IPS-18c (cell line): ENCODE measurements around the gene LILRB5.
"Not testable (repeated sequence)": the region's sequence is repeated elsewhere in the genome, so short reads cannot be mapped to it uniquely, and the experiment has no call there.

Experiments used
- H3K4me3 ChIP-seq: 2 replicates; pipeline ENCODE4 v1.7.0; 2013; ENCODE audit warnings: low read depth, mild to moderate bottlenecking, low read length, moderate library complexity; ENCODE audit not compliant: insufficient read depth
- H3K9me3 ChIP-seq: one replicate; pipeline ENCODE4 v1.6.1; 2013; ENCODE audit warnings: mild to moderate bottlenecking, low read length, moderate library complexity; ENCODE audit not compliant: control insufficient read depth, insufficient read depth

Gene LILRB5

GRCh38 chr19:54257116-54257480 is at the start of gene LILRB5:
TSS of gene LILRB5 (minus strand) at chr19:54257273. CDS start at chr19:54257193, 80 bp downstream.
- no peaks in the 10 kb centered on the region for H3K9me3 ChIP-seq

GRCh38 chr19:54305141-54305540 is 48.1 kb upstream of the LILRB5 start:
- peaks cover 2% of the 10 kb centered on the region for H3K9me3 ChIP-seq
- no peak overlapping the region for H3K4me3 ChIP-seq

More at GRCh38 chr19:54257116-54257480, at the start of gene LILRB5:
- no peak within 1 kb of the TSS for H3K4me3 ChIP-seq

- H3K4me3 ChIP-seq: no peak overlapping the region
- peaks cover under 1% of the 10 kb centered on the region for H3K9me3 ChIP-seq
Measured at GRCh38 chr19:54302257-54302656, 45.2 kb upstream of the LILRB5 start.

GRCh38 chr19:54299515-54299914 is 42.4 kb upstream of the LILRB5 start:
- no peaks in the 10 kb centered on the region for H3K9me3 ChIP-seq
- no peak overlapping the region for H3K4me3 ChIP-seq

- Histone ChIP-seq H3K9me3 (no peaks in the 10 kb centered on the region), H3K4me3 (no peak overlapping the region)
Measured at GRCh38 chr19:54299126-54299498, 42.0 kb upstream of the LILRB5 start.

- H3K4me3 ChIP-seq: no peak overlapping the region
- H3K9me3 ChIP-seq: no peaks in the 10 kb centered on the region
Measured at GRCh38 chr19:54298357-54299125, 41.5 kb upstream of the LILRB5 start.

- Histone ChIP-seq H3K9me3 (no peaks in the 10 kb centered on the region), H3K4me3 (no peak overlapping the region)
Measured at GRCh38 chr19:54297759-54298305, 40.8 kb upstream of the LILRB5 start.

- H3K4me3 ChIP-seq: no peak overlapping the region
- H3K9me3 ChIP-seq: no peaks in the 10 kb centered on the region
Measured at GRCh38 chr19:54294539-54294938, 37.5 kb upstream of the LILRB5 start.

- H3K4me3 ChIP-seq, H3K9me3 ChIP-seq: not testable (repeated sequence)
Measured at GRCh38 chr19:54289160-54289559, 32.1 kb upstream of the LILRB5 start.

- no peak overlapping the region for H3K4me3 ChIP-seq
- no peaks in the 10 kb centered on the region for H3K9me3 ChIP-seq
Measured at GRCh38 chr19:54287456-54287855, 30.4 kb upstream of the LILRB5 start.

- H3K4me3 ChIP-seq, H3K9me3 ChIP-seq: not testable (repeated sequence)
Measured at GRCh38 chr19:54286283-54286682, 29.2 kb upstream of the LILRB5 start.

- not testable (repeated sequence) for H3K9me3 ChIP-seq, H3K4me3 ChIP-seq
Measured at GRCh38 chr19:54285427-54286056, 28.5 kb upstream of the LILRB5 start.

GRCh38 chr19:54282686-54283470 is 25.8 kb upstream of the LILRB5 start:
- no peaks in the 10 kb centered on the region for H3K9me3 ChIP-seq
- no peak overlapping the region for H3K4me3 ChIP-seq

GRCh38 chr19:54281729-54282075 is 24.6 kb upstream of the LILRB5 start:
- not testable (repeated sequence) for H3K9me3 ChIP-seq, H3K4me3 ChIP-seq

GRCh38 chr19:54281007-54281728 is 24.1 kb upstream of the LILRB5 start, which contains the start of gene LILRB2:
TSS of gene LILRB2 (minus strand) at chr19:54281110. CDS start at chr19:54280496, 614 bp downstream.
- no peaks in the 10 kb centered on the region for H3K9me3 ChIP-seq

GRCh38 chr19:54280441-54280840 is 23.4 kb upstream of the LILRB5 start:
- not testable (repeated sequence) for H3K9me3 ChIP-seq, H3K4me3 ChIP-seq

More at GRCh38 chr19:54281007-54281728, 24.1 kb upstream of the LILRB5 start, which contains the start of gene LILRB2:
- H3K4me3 ChIP-seq: no peak within 1 kb of the TSS

- not testable (repeated sequence) for H3K4me3 ChIP-seq, H3K9me3 ChIP-seq
Measured at GRCh38 chr19:54280025-54280424, 23.0 kb upstream of the LILRB5 start.
